H1 (cell line): ENCODE data around the gene LAMA4. TPM values are rescaled to one million over a fixed set of nuclear protein-coding genes. Genes with fewer than 3 reads are reported as not detected.

Source experiments
- CTCF ChIA-PET: fragments of 300-600 bp; sonication (Branson Sonifier 250); formaldehyde crosslinking; loops from one replicate; lab custom pipeline; 2021; ENCODE audit not compliant: partially characterized antibody; lab: Charles Lee
- POLR2A ChIA-PET: fragments of 300-600 bp; sonication (Branson Sonifier 250); formaldehyde crosslinking; loops from one replicate; lab custom pipeline; 2021; ENCODE audit warnings: inconsistent platforms; ENCODE audit not compliant: partially characterized antibody; lab: Charles Lee
- DNase-seq, 2 experiments: peaks; one replicate each; pipeline versions ENCODE4 v3.0.0 to v3.0.0-alpha.2; 2010 to 2022; ENCODE audit warnings: low spot score in 2 of 2, low read depth in 1 of 2, mixed read lengths in 1 of 2
- FAIRE-seq: peaks from 2 replicates; lab custom pipeline; 2011; peaks lifted over from hg19 to GRCh38; lab: Jason Lieb, UNC
- H2AFZ ChIP-seq: 2 replicates; pipeline ENCODE4 v1.8.1; 2012; ENCODE audit warnings: low read length, inconsistent platforms
- H2AK5ac ChIP-seq: 2 replicates; pipeline ENCODE4 v1.6.1; 2013; ENCODE audit warnings: low read depth, low read length
- H2BK120ac ChIP-seq: replicated peaks from 2 replicates; pipeline ENCODE3; 2013; ENCODE audit warnings: low read depth, low read length, inconsistent platforms
- H2BK12ac ChIP-seq: 2 replicates; pipeline ENCODE4 v1.6.1; 2013; ENCODE audit warnings: low read depth, low read length
- H2BK15ac ChIP-seq: 2 replicates; pipeline ENCODE4 v1.6.1; 2013; ENCODE audit warnings: low read length
- H2BK20ac ChIP-seq: 2 replicates; pipeline ENCODE4 v1.6.1; 2013; ENCODE audit warnings: low read length
- H2BK5ac ChIP-seq: 2 replicates; pipeline ENCODE4 v1.6.1; 2013; ENCODE audit warnings: low read depth, low read length
- H3K14ac ChIP-seq: 2 replicates; pipeline ENCODE4 v1.6.1; 2013; ENCODE audit warnings: inconsistent platforms; ENCODE audit not compliant: insufficient read length
- H3K18ac ChIP-seq: 2 replicates; pipeline ENCODE4 v1.6.1; 2013; ENCODE audit warnings: low read length; ENCODE audit errors: extremely low read depth
- H3K23ac ChIP-seq: 2 replicates; pipeline ENCODE4 v1.6.1; 2013; ENCODE audit warnings: inconsistent platforms; ENCODE audit not compliant: insufficient read length
- H3K23me2 ChIP-seq: 2 replicates; pipeline ENCODE4 v1.6.1; 2013; ENCODE audit warnings: low read depth, low read length
- H3K27ac ChIP-seq: 2 replicates; pipeline ENCODE4 v1.6.1; 2011; ENCODE audit warnings: low read depth, low read length, inconsistent platforms
- H3K27me3 ChIP-seq, 4 experiments: replicated peaks in 1 of 4; 1 replicate in 1 of 4; 2 replicates in 3 of 4; pipeline versions ENCODE4 v1.6.1 to v1.8.1; 2011 to 2013; ENCODE audit warnings: low read length in 3 of 4, mild to moderate bottlenecking in 3 of 4, inconsistent platforms in 2 of 4, mixed read lengths in 2 of 4, moderate library complexity in 1 of 4; ENCODE audit not compliant: control insufficient read depth in 3 of 4, insufficient read depth in 3 of 4; ENCODE audit errors: extremely low read depth in 1 of 4
- H3K36me3 ChIP-seq, 4 experiments: 2 replicates each; pipeline versions ENCODE4 v1.6.1 to v1.8.1; 2011 to 2013; ENCODE audit warnings: mild to moderate bottlenecking in 4 of 4, low read length in 3 of 4, moderate library complexity in 2 of 4, control low read depth in 1 of 4, inconsistent platforms in 1 of 4; ENCODE audit not compliant: insufficient read depth in 4 of 4, control insufficient read depth in 2 of 4
- H3K4ac ChIP-seq: replicated peaks from 2 replicates; pipeline ENCODE3; 2013; ENCODE audit warnings: low read length, low read depth, mixed read lengths, inconsistent platforms; ENCODE audit not compliant: insufficient read length
- H3K4me1 ChIP-seq, 4 experiments: replicated peaks in 1 of 4; 1 replicate in 1 of 4; 2 replicates in 3 of 4; pipeline versions ENCODE4 v1.6.1 to v1.8.1; 2011 to 2013; ENCODE audit warnings: low read length in 3 of 4, inconsistent platforms in 2 of 4, mixed read lengths in 1 of 4; ENCODE audit not compliant: insufficient read depth in 4 of 4, control insufficient read depth in 3 of 4
- H3K4me2 ChIP-seq, 2 experiments: 2 replicates each; pipeline versions ENCODE4 v1.6.1 to v1.8.1; 2011 to 2013; ENCODE audit warnings: low read depth in 2 of 2, low read length in 2 of 2, control low read depth in 1 of 2, inconsistent platforms in 1 of 2, mild to moderate bottlenecking in 1 of 2; ENCODE audit not compliant: insufficient read depth in 1 of 2
- H3K4me3 ChIP-seq, 4 experiments: fragments of 200-600, 300-600 bp in 1 of 4; sonication (generic), shearing (Covaris generic), sonication (Bioruptor Twin) in 1 of 4; 2 replicates each; pipeline versions ENCODE4 v1.5.1 to v1.8.1; 2011 to 2016; ENCODE audit warnings: low read length in 4 of 4, low read depth in 3 of 4, control low read depth in 2 of 4, inconsistent platforms in 2 of 4, mild to moderate bottlenecking in 2 of 4, mixed read lengths in 1 of 4, moderate library complexity in 1 of 4; ENCODE audit not compliant: insufficient read depth in 2 of 4; ENCODE audit errors: extremely low read depth in 1 of 4
- H3K56ac ChIP-seq: replicated peaks from 2 replicates; pipeline ENCODE3; 2013; ENCODE audit warnings: low read depth, mild to moderate bottlenecking, mixed read lengths, low read length, inconsistent platforms; ENCODE audit not compliant: insufficient read length
- H3K79me1 ChIP-seq: 2 replicates; pipeline ENCODE4 v1.6.1; 2013; ENCODE audit warnings: low read depth, low read length, control low read depth
- H3K79me2 ChIP-seq, 2 experiments: 2 replicates each; pipeline versions ENCODE4 v1.6.1 to v1.8.1; 2012 to 2013; ENCODE audit warnings: low read length in 2 of 2, mild to moderate bottlenecking in 2 of 2, inconsistent platforms in 1 of 2; ENCODE audit not compliant: insufficient read depth in 2 of 2, control insufficient read depth in 1 of 2
- H3K9ac ChIP-seq, 4 experiments: replicated peaks in 1 of 4; 1 replicate in 1 of 4; 2 replicates in 3 of 4; pipeline versions ENCODE4 v1.6.1 to v1.8.1; 2011 to 2013; ENCODE audit warnings: low read depth in 3 of 4, low read length in 3 of 4, control low read depth in 2 of 4, mild to moderate bottlenecking in 2 of 4, moderate library complexity in 2 of 4, inconsistent platforms in 1 of 4; ENCODE audit errors: extremely low read depth in 1 of 4
- H3K9me3 ChIP-seq, 2 experiments: 2 replicates each; pipeline versions ENCODE4 v1.6.1 to v1.8.1; 2012 to 2013; ENCODE audit warnings: mild to moderate bottlenecking in 2 of 2, moderate library complexity in 2 of 2, control low read depth in 1 of 2, inconsistent platforms in 1 of 2, low read depth in 1 of 2, low read length in 1 of 2, mixed read lengths in 1 of 2; ENCODE audit not compliant: insufficient read depth in 2 of 2
- H4K20me1 ChIP-seq, 2 experiments: replicated peaks in 1 of 2; 2 replicates each; pipeline versions ENCODE3 to v1.8.1; 2011 to 2013; ENCODE audit warnings: inconsistent platforms in 2 of 2, low read length in 2 of 2, mild to moderate bottlenecking in 1 of 2; ENCODE audit not compliant: insufficient read depth in 2 of 2, control insufficient read depth in 1 of 2
- H4K5ac ChIP-seq: 2 replicates; pipeline ENCODE4 v1.6.1; 2013; ENCODE audit warnings: low read length, low read depth, mixed read lengths, inconsistent platforms; ENCODE audit not compliant: insufficient read length
- H4K8ac ChIP-seq: 2 replicates; pipeline ENCODE4 v1.8.0; 2013; ENCODE audit warnings: mild to moderate bottlenecking, moderate library complexity, low read length, inconsistent platforms; ENCODE audit not compliant: insufficient read depth; ENCODE audit errors: extremely low read depth
- H4K91ac ChIP-seq: replicated peaks from 2 replicates; pipeline ENCODE3; 2013; ENCODE audit warnings: low read length, mixed read lengths, inconsistent platforms; ENCODE audit not compliant: insufficient read length
- ASH2L ChIP-seq: fragments of 200-600, 300-600 bp; sonication (generic); IDR thresholded peaks from one replicate; pipeline ENCODE4 v1.7.1; 2017; ENCODE audit warnings: low read length
- POLR2A ChIP-seq, 2 experiments: IDR thresholded peaks; 1 replicate in 1 of 2; 2 replicates in 1 of 2; pipeline ENCODE4 v1.6.1; 2011; ENCODE audit warnings: low read depth in 2 of 2, low read length in 2 of 2, mild to moderate bottlenecking in 2 of 2; ENCODE audit errors: control extremely low read depth in 1 of 2
- WGBS, 2 experiments: shearing (Covaris generic) in 1 of 2; methylation state at CpG; one replicate each; pipeline versions ENCODE4 v1.1.6 to v1.1.7; 2013 to 2015; ENCODE audit warnings: low lambda C conversion rate in 2 of 2, mixed read lengths in 2 of 2, inconsistent platforms in 1 of 2, low coverage in 1 of 2, missing lambda C conversion rate in 1 of 2; ENCODE audit not compliant: insufficient replicate concordance in 2 of 2, insufficient coverage in 1 of 2, insufficient read length in 1 of 2; ENCODE audit errors: extremely low coverage in 1 of 2, missing lambda C conversion rate in 1 of 2; 5-methylcytosine and 5-hydroxymethylcytosine counted together
- polyA plus RNA-seq, 7 experiments: library from polyadenylated mRNA; depleted of rRNA in 3 of 7; stranded (reverse) in 5 of 7; unstranded in 2 of 7; fragments of >200 nt in 5 of 7; fragments of 200-250 nt in 2 of 7; gene quantifications; 1 replicate in 5 of 7; 2 replicates in 1 of 7; 4 replicates in 1 of 7; pipeline versions ENCODE4 v1.2.1 to v1.2.3, GENCODE V29; 2011 to 2013; ENCODE audit warnings: missing spikeins in 2 of 7, mixed read lengths in 2 of 7
- total RNA-seq: library from RNA; stranded (reverse); fragmentation: NEBNext Ultra II Directional; extraction: Animal tissue kit (Norgen Biotek cat#: 25700); gene quantifications from 2 replicates; pipeline ENCODE4 v1.2.1, GENCODE V29; 2021

Gene LAMA4
- total and polyA plus RNA-seq, 2 of the 8 experiments (the other 6 are each of a cell fraction or from before 2014, with no cell fraction given): 0.95 to 1.5 TPM

- H4K91ac ChIP-seq: no peak overlapping the region
- no peak for DNase-seq
- no peak overlapping the region for H3K27ac ChIP-seq
- POLR2A ChIA-PET: interaction anchor here (1.5 kb wide), 1 partner anchor 9 kb away, joined by 4 read pairs; the partner anchor contains the start of genes FAM229B and TUBE1
- no peak overlapping the region for H3K4me2 ChIP-seq
- H2BK20ac ChIP-seq: no peak overlapping the region
- TF ChIP-seq POLR2A (IDR thresholded peaks at IDR 0.05; ENCODE audit: control extremely low read depth in 1 of 2, low read depth in 2 of 2, low read length in 2 of 2) (no peak), ASH2L (no peak)
- H4K20me1 ChIP-seq: no peaks in the 10 kb centered on the region
- CTCF ChIA-PET: interaction anchor here (1.6 kb wide), 1 partner anchor 11 kb away, joined by 3 read pairs; no protein-coding TSS in a partner anchor
- no peak overlapping the region for H2BK120ac ChIP-seq
- H3K23me2 ChIP-seq: no peaks in the 10 kb centered on the region
- H4K8ac ChIP-seq: no peak overlapping the region
- no peak for FAIRE-seq
- H3K14ac ChIP-seq: no peak overlapping the region
- no peak overlapping the region for H3K56ac ChIP-seq
- no peak overlapping the region for H2AK5ac ChIP-seq
- no peak overlapping the region for H2AFZ ChIP-seq
- no peak overlapping the region for H3K23ac ChIP-seq
- H3K9me3 ChIP-seq: no peaks in the 10 kb centered on the region
- H4K5ac ChIP-seq: no peak overlapping the region
- no peak overlapping the region for H2BK12ac ChIP-seq
- H3K18ac ChIP-seq: no peak overlapping the region
- no peak overlapping the region for H3K4me3 ChIP-seq
- no peak overlapping the region for H2BK5ac ChIP-seq
- no peaks in the 10 kb centered on the region for H3K79me1 ChIP-seq
- no peaks in the 10 kb centered on the region for H3K27me3 ChIP-seq
- H2BK15ac ChIP-seq: no peak overlapping the region
- H3K4me1 ChIP-seq: peaks cover 0 to 8% (median 3%) of the 10 kb centered on the region in 4 experiments; a peak in 1 of 7 replicates
- 95% methylated on average over 2 of the region's 2 CpGs; no CpG with 5 or more reads in 1 of the 2 experiments for WGBS, 2 experiments
- no peaks in the 10 kb centered on the region for H3K79me2 ChIP-seq
- no peaks in the 10 kb centered on the region for H3K36me3 ChIP-seq
- no peak overlapping the region for H3K4ac ChIP-seq
- no peak overlapping the region for H3K9ac ChIP-seq
Observed at GRCh38 chr6:112096901-112097300, 157.5 kb downstream of the LAMA4 start.
